HepG2 (cell line): Measurements from ENCODE around the gene ZSWIM9. TPM values are rescaled to one million over a fixed set of nuclear protein-coding genes. Genes with fewer than 3 reads are reported as not detected.
A peak's percentile ranks its signal among the peaks of the same experiment; 100 is the strongest.

ENCODE experiments used
- BATF2 ChIP-seq: sonication (generic); formaldehyde crosslinking; IDR thresholded peaks from 2 replicates; pipeline ENCODE4 v1.8.0; 2022; ENCODE audit warnings: mild to moderate bottlenecking, missing genetic modification reagents, moderate library complexity
- CSRNP2 ChIP-seq: sonication (generic); formaldehyde crosslinking; conservative IDR thresholded peaks from 2 replicates; pipeline ENCODE4 v1.8.0; 2022; ENCODE audit warnings: low read depth, missing genetic modification reagents
- GMEB1 ChIP-seq: sonication (generic); formaldehyde crosslinking; IDR thresholded peaks from 2 replicates; pipeline ENCODE4 v1.5.1; 2020; ENCODE audit warnings: missing genetic modification reagents, mild to moderate bottlenecking, borderline replicate concordance
- KDM5B ChIP-seq: sonication (generic); formaldehyde crosslinking; IDR thresholded peaks from 2 replicates; pipeline ENCODE4 v1.4.0; 2020; ENCODE audit warnings: missing genetic modification reagents, mild to moderate bottlenecking, borderline replicate concordance
- RFX1 ChIP-seq: fragments of 450-650 bp; IDR thresholded peaks from 2 replicates; pipeline ENCODE4 v1.6.1; 2017
- SNAPC4 ChIP-seq: sonication (generic); formaldehyde crosslinking; IDR thresholded peaks from 2 replicates; pipeline ENCODE4 v1.4.0; 2020; ENCODE audit warnings: mild to moderate bottlenecking, missing genetic modification reagents
- U2AF1 ChIP-seq: fragments of 200-400 bp; formaldehyde crosslinking; optimal IDR thresholded peaks from 2 replicates; pipeline ENCODE3; 2017; ENCODE audit warnings: mild to moderate bottlenecking, low read depth, low read length
- ZBTB14 ChIP-seq: sonication (generic); formaldehyde crosslinking; IDR thresholded peaks from 2 replicates; pipeline ENCODE4 v1.4.0; 2020; ENCODE audit warnings: missing genetic modification reagents
- ZNF30 ChIP-seq: sonication (generic); formaldehyde crosslinking; IDR thresholded peaks from 2 replicates; pipeline ENCODE4 v1.5.0; 2020; ENCODE audit warnings: mild to moderate bottlenecking, missing genetic modification reagents
- ZNF451 ChIP-seq: sonication (generic); formaldehyde crosslinking; IDR thresholded peaks from 2 replicates; pipeline ENCODE4 v1.5.0; 2020; ENCODE audit warnings: mild to moderate bottlenecking, missing genetic modification reagents
- ZNF496 ChIP-seq: sonication (generic); formaldehyde crosslinking; IDR thresholded peaks from 2 replicates; pipeline ENCODE4 v1.8.1; 2023; ENCODE audit warnings: mild to moderate bottlenecking, moderate library complexity, missing genetic modification reagents; ENCODE audit not compliant: insufficient replicate concordance
- ZNF564 ChIP-seq: sonication (generic); formaldehyde crosslinking; IDR thresholded peaks from 2 replicates; pipeline ENCODE4 v1.8.1; 2023; ENCODE audit warnings: mild to moderate bottlenecking, missing genetic modification reagents
- ZNF710 ChIP-seq: sonication (generic); formaldehyde crosslinking; IDR thresholded peaks from 2 replicates; pipeline ENCODE4 v1.5.0; 2020; ENCODE audit warnings: mild to moderate bottlenecking, missing genetic modification reagents, borderline replicate concordance
- polyA plus RNA-seq, 8 experiments: library from polyadenylated mRNA; depleted of rRNA in 3 of 8; stranded (reverse) in 7 of 8; unstranded in 1 of 8; fragments of >200 nt; fragmentation: Illumina TruSeq in 4 of 8; extraction: Trizol in 4 of 8; gene quantifications; 2 replicates each; pipeline versions ENCODE4 v1.2.1 to v1.2.3, GENCODE V29; 2011 to 2016; ENCODE audit warnings: low read depth in 4 of 8, missing spikeins in 1 of 8, mixed read lengths in 1 of 8; ENCODE audit not compliant: insufficient read depth in 1 of 8
- total RNA-seq, 5 experiments: library from RNA; depleted of rRNA; stranded (reverse); fragments of >200 nt; fragmentation: Illumina TruSeq; extraction: Trizol; gene quantifications; 2 replicates each; pipeline ENCODE4 v1.2.3, GENCODE V29; 2016; ENCODE audit warnings: low read depth in 1 of 5

ZSWIM9 gene
- total and polyA plus RNA-seq, 2 of the 13 experiments (the other 11 are each of a cell fraction or from before 2014, with no cell fraction given), result 0.18 to 1.1 TPM

- TF ChIP-seq U2AF1, result peak; percentile 70
- TF ChIP-seq ZNF710 (CRISPR knock-in tag), result no peak
- peak; percentile 48; the same call in 1 of the 2 replicates for TF ChIP-seq KDM5B
- peak; percentile 97 for TF ChIP-seq SNAPC4 (CRISPR knock-in tag)
- TF ChIP-seq RFX1, result peak; percentile 35; the same call in 1 of the 2 replicates
- peak; percentile 71 for TF ChIP-seq ZBTB14 (CRISPR knock-in tag)
- TF ChIP-seq CSRNP2 (CRISPR knock-in tag), result no peak
- no peak for TF ChIP-seq ZNF451 (CRISPR knock-in tag)
- TF ChIP-seq GMEB1 (CRISPR knock-in tag), result peak; percentile 98
- peak; percentile 79; the same call in 1 of the 2 replicates for TF ChIP-seq ZNF564 (CRISPR knock-in tag)
- no peak for TF ChIP-seq ZNF496 (CRISPR knock-in tag)
- TF ChIP-seq ZNF30, result no peak
- TF ChIP-seq BATF2 (CRISPR knock-in tag), result 0 out of 2 replicates have a peak, but pooled peaks have one; percentile 58
Observed at GRCh38 chr19:48169939-48170803, at the start of gene ZSWIM9, which contains the start of gene LIG1 (continued).
